H1 (cell line): ENCODE data around the gene MRPL3. TPM values are rescaled to one million over a fixed set of nuclear protein-coding genes. Genes with fewer than 3 reads are reported as not detected.

Source experiments
- CTCF ChIA-PET: fragments of 300-600 bp; sonication (Branson Sonifier 250); formaldehyde crosslinking; loops from one replicate; lab custom pipeline; 2021; ENCODE audit not compliant: partially characterized antibody; lab: Charles Lee
- POLR2A ChIA-PET: fragments of 300-600 bp; sonication (Branson Sonifier 250); formaldehyde crosslinking; loops from one replicate; lab custom pipeline; 2021; ENCODE audit warnings: inconsistent platforms; ENCODE audit not compliant: partially characterized antibody; lab: Charles Lee
- DNase-seq, 2 experiments: peaks; one replicate each; pipeline versions ENCODE4 v3.0.0 to v3.0.0-alpha.2; 2010 to 2022; ENCODE audit warnings: low spot score in 2 of 2, low read depth in 1 of 2, mixed read lengths in 1 of 2
- FAIRE-seq: peaks from 2 replicates; lab custom pipeline; 2011; peaks lifted over from hg19 to GRCh38; lab: Jason Lieb, UNC
- H2AFZ ChIP-seq: 2 replicates; pipeline ENCODE4 v1.8.1; 2012; ENCODE audit warnings: low read length, inconsistent platforms
- H2AK5ac ChIP-seq: 2 replicates; pipeline ENCODE4 v1.6.1; 2013; ENCODE audit warnings: low read depth, low read length
- H2BK120ac ChIP-seq: replicated peaks from 2 replicates; pipeline ENCODE3; 2013; ENCODE audit warnings: low read depth, low read length, inconsistent platforms
- H2BK12ac ChIP-seq: 2 replicates; pipeline ENCODE4 v1.6.1; 2013; ENCODE audit warnings: low read depth, low read length
- H2BK15ac ChIP-seq: 2 replicates; pipeline ENCODE4 v1.6.1; 2013; ENCODE audit warnings: low read length
- H2BK20ac ChIP-seq: 2 replicates; pipeline ENCODE4 v1.6.1; 2013; ENCODE audit warnings: low read length
- H2BK5ac ChIP-seq: 2 replicates; pipeline ENCODE4 v1.6.1; 2013; ENCODE audit warnings: low read depth, low read length
- H3K14ac ChIP-seq: 2 replicates; pipeline ENCODE4 v1.6.1; 2013; ENCODE audit warnings: inconsistent platforms; ENCODE audit not compliant: insufficient read length
- H3K18ac ChIP-seq: 2 replicates; pipeline ENCODE4 v1.6.1; 2013; ENCODE audit warnings: low read length; ENCODE audit errors: extremely low read depth
- H3K23ac ChIP-seq: 2 replicates; pipeline ENCODE4 v1.6.1; 2013; ENCODE audit warnings: inconsistent platforms; ENCODE audit not compliant: insufficient read length
- H3K23me2 ChIP-seq: 2 replicates; pipeline ENCODE4 v1.6.1; 2013; ENCODE audit warnings: low read depth, low read length
- H3K27ac ChIP-seq: 2 replicates; pipeline ENCODE4 v1.6.1; 2011; ENCODE audit warnings: low read depth, low read length, inconsistent platforms
- H3K27me3 ChIP-seq, 4 experiments: replicated peaks in 1 of 4; 1 replicate in 1 of 4; 2 replicates in 3 of 4; pipeline versions ENCODE4 v1.6.1 to v1.8.1; 2011 to 2013; ENCODE audit warnings: low read length in 3 of 4, mild to moderate bottlenecking in 3 of 4, inconsistent platforms in 2 of 4, mixed read lengths in 2 of 4, moderate library complexity in 1 of 4; ENCODE audit not compliant: control insufficient read depth in 3 of 4, insufficient read depth in 3 of 4; ENCODE audit errors: extremely low read depth in 1 of 4
- H3K36me3 ChIP-seq, 4 experiments: 2 replicates each; pipeline versions ENCODE4 v1.6.1 to v1.8.1; 2011 to 2013; ENCODE audit warnings: mild to moderate bottlenecking in 4 of 4, low read length in 3 of 4, moderate library complexity in 2 of 4, control low read depth in 1 of 4, inconsistent platforms in 1 of 4; ENCODE audit not compliant: insufficient read depth in 4 of 4, control insufficient read depth in 2 of 4
- H3K4ac ChIP-seq: replicated peaks from 2 replicates; pipeline ENCODE3; 2013; ENCODE audit warnings: low read length, low read depth, mixed read lengths, inconsistent platforms; ENCODE audit not compliant: insufficient read length
- H3K4me1 ChIP-seq, 4 experiments: replicated peaks in 1 of 4; 1 replicate in 1 of 4; 2 replicates in 3 of 4; pipeline versions ENCODE4 v1.6.1 to v1.8.1; 2011 to 2013; ENCODE audit warnings: low read length in 3 of 4, inconsistent platforms in 2 of 4, mixed read lengths in 1 of 4; ENCODE audit not compliant: insufficient read depth in 4 of 4, control insufficient read depth in 3 of 4
- H3K4me2 ChIP-seq, 2 experiments: 2 replicates each; pipeline versions ENCODE4 v1.6.1 to v1.8.1; 2011 to 2013; ENCODE audit warnings: low read depth in 2 of 2, low read length in 2 of 2, control low read depth in 1 of 2, inconsistent platforms in 1 of 2, mild to moderate bottlenecking in 1 of 2; ENCODE audit not compliant: insufficient read depth in 1 of 2
- H3K4me3 ChIP-seq, 4 experiments: fragments of 200-600, 300-600 bp in 1 of 4; sonication (generic), shearing (Covaris generic), sonication (Bioruptor Twin) in 1 of 4; 2 replicates each; pipeline versions ENCODE4 v1.5.1 to v1.8.1; 2011 to 2016; ENCODE audit warnings: low read length in 4 of 4, low read depth in 3 of 4, control low read depth in 2 of 4, inconsistent platforms in 2 of 4, mild to moderate bottlenecking in 2 of 4, mixed read lengths in 1 of 4, moderate library complexity in 1 of 4; ENCODE audit not compliant: insufficient read depth in 2 of 4; ENCODE audit errors: extremely low read depth in 1 of 4
- H3K56ac ChIP-seq: replicated peaks from 2 replicates; pipeline ENCODE3; 2013; ENCODE audit warnings: low read depth, mild to moderate bottlenecking, mixed read lengths, low read length, inconsistent platforms; ENCODE audit not compliant: insufficient read length
- H3K79me1 ChIP-seq: 2 replicates; pipeline ENCODE4 v1.6.1; 2013; ENCODE audit warnings: low read depth, low read length, control low read depth
- H3K79me2 ChIP-seq, 2 experiments: 2 replicates each; pipeline versions ENCODE4 v1.6.1 to v1.8.1; 2012 to 2013; ENCODE audit warnings: low read length in 2 of 2, mild to moderate bottlenecking in 2 of 2, inconsistent platforms in 1 of 2; ENCODE audit not compliant: insufficient read depth in 2 of 2, control insufficient read depth in 1 of 2
- H3K9ac ChIP-seq, 4 experiments: replicated peaks in 1 of 4; 1 replicate in 1 of 4; 2 replicates in 3 of 4; pipeline versions ENCODE4 v1.6.1 to v1.8.1; 2011 to 2013; ENCODE audit warnings: low read depth in 3 of 4, low read length in 3 of 4, control low read depth in 2 of 4, mild to moderate bottlenecking in 2 of 4, moderate library complexity in 2 of 4, inconsistent platforms in 1 of 4; ENCODE audit errors: extremely low read depth in 1 of 4
- H3K9me3 ChIP-seq, 2 experiments: 2 replicates each; pipeline versions ENCODE4 v1.6.1 to v1.8.1; 2012 to 2013; ENCODE audit warnings: mild to moderate bottlenecking in 2 of 2, moderate library complexity in 2 of 2, control low read depth in 1 of 2, inconsistent platforms in 1 of 2, low read depth in 1 of 2, low read length in 1 of 2, mixed read lengths in 1 of 2; ENCODE audit not compliant: insufficient read depth in 2 of 2
- H4K20me1 ChIP-seq, 2 experiments: replicated peaks in 1 of 2; 2 replicates each; pipeline versions ENCODE3 to v1.8.1; 2011 to 2013; ENCODE audit warnings: inconsistent platforms in 2 of 2, low read length in 2 of 2, mild to moderate bottlenecking in 1 of 2; ENCODE audit not compliant: insufficient read depth in 2 of 2, control insufficient read depth in 1 of 2
- H4K5ac ChIP-seq: 2 replicates; pipeline ENCODE4 v1.6.1; 2013; ENCODE audit warnings: low read length, low read depth, mixed read lengths, inconsistent platforms; ENCODE audit not compliant: insufficient read length
- H4K8ac ChIP-seq: 2 replicates; pipeline ENCODE4 v1.8.0; 2013; ENCODE audit warnings: mild to moderate bottlenecking, moderate library complexity, low read length, inconsistent platforms; ENCODE audit not compliant: insufficient read depth; ENCODE audit errors: extremely low read depth
- H4K91ac ChIP-seq: replicated peaks from 2 replicates; pipeline ENCODE3; 2013; ENCODE audit warnings: low read length, mixed read lengths, inconsistent platforms; ENCODE audit not compliant: insufficient read length
- BACH1 ChIP-seq: IDR thresholded peaks from 2 replicates; pipeline ENCODE4 v1.6.1; 2012; ENCODE audit warnings: low read length, improper control_type of control experiment
- GABPA ChIP-seq: IDR thresholded peaks from 2 replicates; pipeline ENCODE4 v1.6.1; 2011; ENCODE audit warnings: mild to moderate bottlenecking, low read length, moderate library complexity, borderline replicate concordance; ENCODE audit not compliant: insufficient read depth
- HDAC2 ChIP-seq, 2 experiments: fragments of 300-600 bp in 1 of 2; sonication (generic) in 1 of 2; IDR thresholded peaks; 2 replicates each; pipeline ENCODE4 v1.6.1; 2011 to 2012; ENCODE audit warnings: low read depth in 2 of 2, low read length in 2 of 2, mild to moderate bottlenecking in 2 of 2, moderate library complexity in 2 of 2, borderline replicate concordance in 1 of 2, inconsistent platforms in 1 of 2
- HDAC6 ChIP-seq: IDR thresholded peaks from one replicate; pipeline ENCODE4 v1.7.1; 2012; ENCODE audit warnings: low read depth, mild to moderate bottlenecking, inconsistent platforms, low read length, moderate library complexity
- JUN ChIP-seq: IDR thresholded peaks from 2 replicates; pipeline ENCODE4 v1.6.1; 2011; ENCODE audit warnings: low read depth, mild to moderate bottlenecking, improper control_type of control experiment, low read length
- KDM1A ChIP-seq: fragments of 200-600, 300-600 bp; sonication (generic); IDR thresholded peaks from 2 replicates; pipeline ENCODE4 v1.7.1; 2016; ENCODE audit warnings: mild to moderate bottlenecking, low read length, borderline replicate concordance
- KDM4A ChIP-seq: IDR thresholded peaks from one replicate; pipeline ENCODE4 v1.7.1; 2012; ENCODE audit warnings: low read depth, mild to moderate bottlenecking, moderate library complexity, low read length, inconsistent platforms; ENCODE audit not compliant: severe bottlenecking
- PHF8 ChIP-seq: fragments of 200-600 bp; sonication (generic); conservative IDR thresholded peaks from 2 replicates; pipeline ENCODE4 v1.7.1; 2012; ENCODE audit warnings: low read depth, mild to moderate bottlenecking, inconsistent platforms, low read length, moderate library complexity
- POU5F1 ChIP-seq: IDR thresholded peaks from 2 replicates; pipeline ENCODE4 v1.6.1; 2011; ENCODE audit warnings: low read depth, mild to moderate bottlenecking, low read length, moderate library complexity
- RXRA ChIP-seq: IDR thresholded peaks from 2 replicates; pipeline ENCODE4 v1.6.1; 2011; ENCODE audit warnings: low read depth, mild to moderate bottlenecking, low read length, moderate library complexity; ENCODE audit not compliant: insufficient read depth
- SAP30 ChIP-seq: fragments of 300-600 bp; sonication (generic); IDR thresholded peaks from 2 replicates; pipeline ENCODE4 v1.7.1; 2012; ENCODE audit warnings: low read length, moderate library complexity, mild to moderate bottlenecking, inconsistent platforms; ENCODE audit not compliant: insufficient read depth, insufficient replicate concordance
- SP2 ChIP-seq: IDR thresholded peaks from 2 replicates; pipeline ENCODE4 v1.6.1; 2012; ENCODE audit warnings: mild to moderate bottlenecking, low read length, inconsistent platforms
- TAF7 ChIP-seq: optimal IDR thresholded peaks from 2 replicates; pipeline ENCODE3; 2011; ENCODE audit warnings: low read depth, mild to moderate bottlenecking, inconsistent platforms, low read length, moderate library complexity, borderline replicate concordance
- ZNF274 ChIP-seq: IDR thresholded peaks from 2 replicates; pipeline ENCODE4 v1.7.0; 2012; ENCODE audit warnings: low read length, borderline replicate concordance; ENCODE audit errors: extremely low read depth
- polyA plus RNA-seq, 7 experiments: library from polyadenylated mRNA; depleted of rRNA in 3 of 7; stranded (reverse) in 5 of 7; unstranded in 2 of 7; fragments of >200 nt in 5 of 7; fragments of 200-250 nt in 2 of 7; gene quantifications; 1 replicate in 5 of 7; 2 replicates in 1 of 7; 4 replicates in 1 of 7; pipeline versions ENCODE4 v1.2.1 to v1.2.3, GENCODE V29; 2011 to 2013; ENCODE audit warnings: missing spikeins in 2 of 7, mixed read lengths in 2 of 7
- total RNA-seq: library from RNA; stranded (reverse); fragmentation: NEBNext Ultra II Directional; extraction: Animal tissue kit (Norgen Biotek cat#: 25700); gene quantifications from 2 replicates; pipeline ENCODE4 v1.2.1, GENCODE V29; 2021

The MRPL3 gene
- total and polyA plus RNA-seq, 2 of the 8 experiments (the other 6 are each of a cell fraction or from before 2014, with no cell fraction given): 164 to 175 TPM

- Histone ChIP-seq H2BK20ac (no peak overlapping the region), H3K18ac (no peak overlapping the region), H2AK5ac (no peak overlapping the region), H3K14ac (no peak overlapping the region), H3K4me3 (peak overlapping the region; percentile 91 to 97 (median 95); a peak in 7 of 8 replicates), H3K27me3 (peaks cover 0 to 16% (median 8%) of the 10 kb centered on the region in 4 experiments; a peak in 6 of 7 replicates), H3K27ac (no peak overlapping the region), H4K20me1 (no peaks in the 10 kb centered on the region), H3K4me2 (peak overlapping the region; percentile 56 to 75), H3K4me1 (no peaks in the 10 kb centered on the region), H3K79me1 (no peaks in the 10 kb centered on the region), H2BK12ac (no peak overlapping the region), H3K23me2 (peaks cover 3% of the 10 kb centered on the region; the same call in 1 of the 2 replicates), H3K56ac (no peak overlapping the region), H3K79me2 (peaks cover 17 to 36% of the 10 kb centered on the region in 2 experiments), H2BK15ac (no peak overlapping the region), H2BK120ac (no peak overlapping the region), H3K23ac (no peak overlapping the region), H3K36me3 (peaks cover 0 to 26% (median 16%) of the 10 kb centered on the region in 4 experiments; a peak in 6 of 8 replicates), H3K4ac (no peak overlapping the region), H4K91ac (no peak overlapping the region), H2BK5ac (no peak overlapping the region), H4K8ac (no peak overlapping the region), H4K5ac (no peak overlapping the region), H3K9ac (no peak overlapping the region), H3K9me3 (no peaks in the 10 kb centered on the region), H2AFZ (peak overlapping the region; percentile 84)
- FAIRE-seq (no peak), DNase-seq (no peak)
- ChIA-PET CTCF (interaction anchor here (0.7 kb wide), 1 partner anchor 532 kb away, joined by 3 read pairs; the partner anchor contains the start of gene CPNE4), POLR2A (no interaction called here)
- TF ChIP-seq HDAC2 (IDR thresholded peaks at IDR 0.05; ENCODE audit: borderline replicate concordance in 1 of 2, low read depth in 2 of 2, low read length in 2 of 2) (no peak), GABPA (no peak), SAP30 (no peak), POU5F1 (no peak), PHF8 (no peak), KDM4A (no peak), TAF7 (no peak), BACH1 (no peak), SP2 (no peak), RXRA (no peak), JUN (no peak), ZNF274 (no peak), HDAC6 (no peak), KDM1A (no peak)
Observed at GRCh38 chr3:131503320-131503635, 507 bp upstream of the MRPL3 start.
